Fibroblast of lung (primary cell): Measurements from ENCODE around the gene RXRA. TPM values are rescaled to one million over a fixed set of nuclear protein-coding genes. Genes with fewer than 3 reads are reported as not detected.

Experiments used
- DNase-seq, 2 donors: peaks; one replicate each; pipeline versions ENCODE4 v3.0.0 to v3.0.0-alpha.2; 2010; ENCODE audit warnings: low read depth in 2 of 2
- H2AFZ ChIP-seq: 2 replicates; pipeline ENCODE4 v1.5.1; 2012; ENCODE audit warnings: low read length, control low read depth, inconsistent platforms
- H3K27ac ChIP-seq: 2 replicates; pipeline ENCODE4 v1.5.1; 2011; ENCODE audit warnings: low read length, control low read depth; ENCODE audit not compliant: insufficient read depth
- H3K27me3 ChIP-seq: 2 replicates; pipeline ENCODE4 v1.5.1; 2011; ENCODE audit warnings: mild to moderate bottlenecking, low read length; ENCODE audit not compliant: control insufficient read depth, insufficient read depth
- H3K36me3 ChIP-seq: 2 replicates; pipeline ENCODE4 v1.5.1; 2011; ENCODE audit warnings: low read length; ENCODE audit not compliant: control insufficient read depth, insufficient read depth
- H3K4me1 ChIP-seq: 2 replicates; pipeline ENCODE4 v1.5.1; 2011; ENCODE audit warnings: low read length; ENCODE audit not compliant: control insufficient read depth, insufficient read depth; ENCODE audit errors: extremely low read depth
- H3K4me2 ChIP-seq: 2 replicates; pipeline ENCODE4 v1.5.1; 2011; ENCODE audit warnings: low read length, control low read depth; ENCODE audit not compliant: insufficient read depth; ENCODE audit errors: extremely low read depth
- H3K4me3 ChIP-seq, 4 experiments: fragments of 200-600 bp in 1 of 4; sonication (generic) in 1 of 4; replicated peaks in 1 of 4; 2 replicates each; pipeline ENCODE4 v1.5.1; 2011 to 2016; ENCODE audit warnings: low read length in 4 of 4, low read depth in 3 of 4, mild to moderate bottlenecking in 3 of 4, control low read depth in 2 of 4, inconsistent platforms in 1 of 4, mixed read lengths in 1 of 4; ENCODE audit not compliant: insufficient read depth in 1 of 4; ENCODE audit errors: control extremely low read depth in 1 of 4
- H3K79me2 ChIP-seq: 2 replicates; pipeline ENCODE4 v1.5.1; 2012; ENCODE audit warnings: mild to moderate bottlenecking, low read length, inconsistent platforms; ENCODE audit not compliant: control insufficient read depth, insufficient read depth
- H3K9ac ChIP-seq: 2 replicates; pipeline ENCODE4 v1.5.1; 2011; ENCODE audit warnings: mild to moderate bottlenecking, low read length, control low read depth; ENCODE audit not compliant: insufficient read depth
- H3K9me3 ChIP-seq: 2 replicates; pipeline ENCODE4 v1.5.1; 2012; ENCODE audit warnings: low read depth, low read length; ENCODE audit not compliant: control insufficient read depth, insufficient read depth
- H4K20me1 ChIP-seq: 2 replicates; pipeline ENCODE4 v1.5.1; 2011; ENCODE audit warnings: low read length; ENCODE audit not compliant: control insufficient read depth, insufficient read depth; ENCODE audit errors: extremely low read depth
- CTCF ChIP-seq, 2 donors: IDR thresholded peaks in 1 of 2; conservative IDR thresholded peaks in 1 of 2; 1 replicate in 1 of 2; 2 replicates in 1 of 2; pipeline ENCODE4 v1.5.1; 2011 to 2012; ENCODE audit warnings: low read length in 2 of 2, control low read depth in 1 of 2, inconsistent platforms in 1 of 2, low read depth in 1 of 2, mild to moderate bottlenecking in 1 of 2
- EZH2 ChIP-seq: IDR thresholded peaks from 2 replicates; pipeline ENCODE4 v1.5.1; 2012; ENCODE audit warnings: low read length, control low read depth, mild to moderate bottlenecking; ENCODE audit errors: missing control alignments
- polyA plus RNA-seq, 2 donors: library from polyadenylated mRNA; depleted of rRNA in 1 of 2; stranded (reverse) in 1 of 2; unstranded in 1 of 2; fragments of >200 nt; gene quantifications; 2 replicates each; pipeline ENCODE4 v1.2.1, GENCODE V29; 2011 to 2012; ENCODE audit warnings: missing spikeins in 1 of 2
- total RNA-seq: library from RNA; depleted of rRNA; stranded (reverse); fragments of >200 nt; gene quantifications from 2 replicates; pipeline ENCODE4 v1.2.1, GENCODE V29; 2014

RXRA gene
- total and polyA plus RNA-seq, 2 donors (not counting 1 experiment from before 2014, with no cell fraction given): 13.3 to 14.9 TPM

GRCh38 chr9:134404376-134405358, 78.4 kb downstream of the RXRA start:
- H3K79me2 ChIP-seq: peaks cover 6% of the 10 kb centered on the region

DNA sequence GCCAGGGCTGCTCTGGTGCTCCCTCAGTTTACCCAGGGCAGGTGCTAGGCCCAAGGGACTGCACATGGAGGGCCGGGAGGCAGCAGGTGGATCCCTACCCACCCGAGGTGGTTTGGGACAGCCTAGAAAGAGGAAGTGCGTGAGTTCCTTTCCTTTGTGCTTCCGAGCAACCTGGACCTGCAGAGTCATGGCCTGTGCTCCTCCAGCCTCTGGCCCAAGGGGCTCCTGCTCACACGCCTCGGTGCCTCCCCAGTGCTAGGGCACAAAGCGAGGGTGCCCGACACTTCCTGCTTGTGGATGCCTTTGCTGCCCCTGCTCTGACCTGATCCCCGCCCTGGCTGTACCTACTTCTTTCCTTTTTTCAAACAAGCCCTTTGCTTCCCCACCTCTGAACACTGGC, 79.3 kb downstream of the RXRA start:
- Histone ChIP-seq H3K79me2 (peaks cover 4% of the 10 kb centered on the region), H4K20me1 (no peaks in the 10 kb centered on the region), H3K36me3 (peaks cover 4% of the 10 kb centered on the region), H3K4me1 (peaks cover 30% of the 10 kb centered on the region), H3K4me3 (no peak overlapping the region), H3K27ac (no peak overlapping the region), H2AFZ (no peak overlapping the region), H3K9ac (no peak overlapping the region), H3K4me2 (no peak overlapping the region), H3K27me3 (no peaks in the 10 kb centered on the region), H3K9me3 (no peaks in the 10 kb centered on the region)
- TF ChIP-seq CTCF (conservative IDR thresholded peaks at IDR 0.05 in 1 of 2, IDR thresholded peaks at IDR 0.05 in 1 of 2; ENCODE audit: low read depth in 1 of 2, low read length in 2 of 2) (no peak), EZH2 (no peak)
- no peak for DNase-seq

More at GRCh38 chr9:134404376-134405358, 78.4 kb downstream of the RXRA start:
- no peak for DNase-seq
- Histone ChIP-seq H3K36me3 (peaks cover 2% of the 10 kb centered on the region), H4K20me1 (no peaks in the 10 kb centered on the region), H3K4me1 (peaks cover 30% of the 10 kb centered on the region), H2AFZ (no peak overlapping the region), H3K9ac (no peak overlapping the region), H3K4me2 (no peak overlapping the region), H3K9me3 (no peaks in the 10 kb centered on the region), H3K27ac (peak overlapping the region; percentile 59), H3K27me3 (no peaks in the 10 kb centered on the region), H3K4me3 (no peak overlapping the region)
- TF ChIP-seq EZH2: no peak
- no peak for TF ChIP-seq CTCF (conservative IDR thresholded peaks at IDR 0.05 in 1 of 2, IDR thresholded peaks at IDR 0.05 in 1 of 2; ENCODE audit: low read depth in 1 of 2, low read length in 2 of 2)

DNA sequence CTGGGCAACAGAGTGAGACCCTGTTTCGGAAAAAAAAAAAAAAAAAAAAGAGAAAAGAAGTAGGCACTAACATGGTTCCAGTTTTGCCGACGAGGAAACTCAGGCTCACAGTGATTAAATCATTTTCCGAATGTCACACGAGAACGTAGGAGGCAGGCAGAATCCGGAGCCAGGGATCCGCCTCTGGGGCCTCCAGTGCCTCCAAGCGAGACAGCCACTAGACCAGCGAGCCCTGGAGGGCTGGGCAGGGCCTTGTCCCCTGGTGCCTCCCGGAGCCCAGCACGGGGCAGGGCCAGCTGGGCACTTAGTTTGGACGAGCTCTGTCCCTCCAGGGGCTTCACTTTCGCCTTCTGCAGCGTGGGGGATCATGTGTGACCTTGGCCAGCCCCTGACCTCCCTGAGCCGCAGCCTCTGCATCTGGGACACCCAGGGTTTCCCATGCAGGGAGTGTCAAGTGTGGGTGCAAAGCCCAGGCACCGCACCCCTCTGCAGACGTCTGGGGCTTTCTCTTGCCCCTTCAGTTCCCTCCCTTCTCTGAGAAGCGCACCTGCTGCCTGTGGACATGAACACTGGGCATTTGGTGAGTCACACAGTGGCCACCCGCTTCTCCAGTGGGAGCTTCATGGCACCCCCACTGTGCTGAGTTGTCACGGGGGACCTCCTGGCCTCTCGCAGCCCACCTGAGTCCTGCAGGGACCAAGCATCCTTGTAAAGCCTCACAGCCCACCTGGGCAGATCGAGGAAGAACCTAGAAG, 80.3 kb downstream of the RXRA start:
- DNase-seq: no peak
- peak overlapping the region in 2 of 4 experiments; percentile 13 to 37 for H3K4me3 ChIP-seq
- no peaks in the 10 kb centered on the region for H3K27me3 ChIP-seq
- peaks cover 4% of the 10 kb centered on the region for H3K36me3 ChIP-seq
- TF ChIP-seq EZH2 (no peak), CTCF (conservative IDR thresholded peaks at IDR 0.05 in 1 of 2, IDR thresholded peaks at IDR 0.05 in 1 of 2; ENCODE audit: low read depth in 1 of 2, low read length in 2 of 2) (no peak)
- H3K79me2 ChIP-seq: peaks cover 4% of the 10 kb centered on the region
- H3K4me2 ChIP-seq: peak overlapping the region; percentile 75
- H3K4me1 ChIP-seq: peaks cover 30% of the 10 kb centered on the region
- H3K27ac ChIP-seq: peak overlapping the region; percentile 85
- no peaks in the 10 kb centered on the region for H3K9me3 ChIP-seq
- no peaks in the 10 kb centered on the region for H4K20me1 ChIP-seq
- H2AFZ ChIP-seq: no peak overlapping the region
- H3K9ac ChIP-seq: peak overlapping the region; percentile 55
